Left hindlimb (tissue), 1 donor: ENCODE measurements around the gene GPM6B.
A peak's percentile ranks its signal among the peaks of the same experiment; 100 is the strongest.
"Not testable (repeated sequence)": the region's sequence is repeated elsewhere in the genome, so short reads cannot be mapped to it uniquely, and the experiment has no call there.

ENCODE experiments used
- DNase-seq: peaks from one replicate; pipeline ENCODE4 v3.0.0-alpha.2; 2018

GPM6B gene

GRCh38 chrX:13763489-13763888 lies 53.4 kb downstream of the GPM6B start:
- no peak for DNase-seq

GRCh38 chrX:13761606-13762414 lies 55.1 kb downstream of the GPM6B start:
- DNase-seq, result no peak

- DNase-seq, result no peak
Observed at GRCh38 chrX:13760426-13760825, 56.5 kb downstream of the GPM6B start.

GRCh38 chrX:13759152-13759718 lies 57.7 kb downstream of the GPM6B start:
- no peak for DNase-seq

- no peak for DNase-seq
Observed at GRCh38 chrX:13756381-13756780, 60.5 kb downstream of the GPM6B start.

- no peak for DNase-seq
Observed at GRCh38 chrX:13755254-13755653, 61.6 kb downstream of the GPM6B start.

- DNase-seq, result no peak
Observed at GRCh38 chrX:13754765-13755164, 62.1 kb downstream of the GPM6B start.

GRCh38 chrX:13752646-13753045 lies 64.2 kb downstream of the GPM6B start:
- DNase-seq, result no peak

- no peak for DNase-seq
Observed at GRCh38 chrX:13752141-13752540, 64.8 kb downstream of the GPM6B start.

GRCh38 chrX:13750812-13751211 lies 66.1 kb downstream of the GPM6B start:
- no peak for DNase-seq

GRCh38 chrX:13750204-13750603 lies 66.7 kb downstream of the GPM6B start:
- no peak for DNase-seq

- no peak for DNase-seq
Observed at GRCh38 chrX:13748486-13748885, 68.4 kb downstream of the GPM6B start.

- DNase-seq, result no peak
Observed at GRCh38 chrX:13747836-13748235, 69.1 kb downstream of the GPM6B start.

GRCh38 chrX:13742397-13743176 lies 74.3 kb downstream of the GPM6B start:
- no peak for DNase-seq

GRCh38 chrX:13741695-13742094 lies 75.2 kb downstream of the GPM6B start:
- no peak for DNase-seq

- DNase-seq, result peak; percentile 92
Observed at GRCh38 chrX:13734278-13735172, 82.4 kb downstream of the GPM6B start, which contains the start of the genes OFD1 and TRAPPC2. OFD1 (plus strand) TSS chrX:13734748; CDS start chrX:13735072, 324 bp downstream. TRAPPC2 (minus strand) TSS chrX:13734620; CDS start chrX:13719963, 14,657 bp downstream.

- DNase-seq, result no peak
Observed at GRCh38 chrX:13733506-13733905, 83.4 kb downstream of the GPM6B start.

GRCh38 chrX:13732246-13733067 lies 84.4 kb downstream of the GPM6B start:
- DNase-seq, result no peak

GRCh38 chrX:13730523-13730922 lies 86.4 kb downstream of the GPM6B start:
- not testable (repeated sequence) for DNase-seq

- not testable (repeated sequence) for DNase-seq
Observed at GRCh38 chrX:13726583-13726982, 90.3 kb downstream of the GPM6B start.

- DNase-seq, result not testable (repeated sequence)
Observed at GRCh38 chrX:13724878-13725277, 92.0 kb downstream of the GPM6B start.
